ENCODE results near the gene PLXNA4. TPM values are rescaled to one million over a fixed set of nuclear protein-coding genes. Genes with fewer than 3 reads are reported as not detected.

The PLXNA4 gene
- total and polyA plus RNA-seq, 2 experiments from 2014 or later = 0.08 to 0.80 TPM

DNA sequence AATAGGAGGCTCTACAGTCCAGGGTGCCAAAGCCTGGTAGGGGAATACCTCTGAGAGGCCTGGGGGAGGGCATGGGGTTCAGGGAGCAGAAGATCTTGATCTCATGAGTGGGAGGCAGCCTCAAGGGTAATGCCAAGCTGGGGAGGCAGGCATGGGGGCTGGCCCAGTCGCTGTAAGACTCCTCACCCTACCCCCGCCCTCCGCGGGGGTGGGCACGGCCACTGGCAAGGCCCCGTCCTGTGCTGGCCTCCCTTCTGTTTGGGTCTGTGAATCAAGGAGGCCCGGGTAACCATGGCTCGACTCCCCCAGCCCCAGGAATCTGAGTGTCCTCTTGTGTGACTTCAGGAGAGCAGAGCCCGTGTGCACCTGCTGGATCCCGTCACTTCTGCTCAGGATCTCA lies 473.9 kb downstream of the PLXNA4 start:
- ATAC-seq (no peak), DNase-seq (ENCODE audit: low spot score) (no peak)
- H3K27me3 Mint-ChIP-seq (ENCODE audit: insufficient read depth, low read depth, poor library complexity) = peaks cover 3% of the 10 kb centered on the region
- no peak overlapping the region for H3K27ac Mint-ChIP-seq
- no peak overlapping the region for H3K4me3 Mint-ChIP-seq
- peaks cover 3% of the 10 kb centered on the region; the same call in 2 of the 3 replicates for H3K4me1 Mint-ChIP-seq
- H3F3A ChIP-seq (replicated peaks; ENCODE audit: low read depth) = no peaks in the 10 kb centered on the region
- no peaks in the 10 kb centered on the region for H3K79me2 ChIP-seq (replicated peaks; ENCODE audit: insufficient read depth)
- no peak overlapping the region for H3K4me2 ChIP-seq
- H3K27me3 ChIP-seq (ENCODE audit: insufficient read depth) = no peaks in the 10 kb centered on the region
- no peak overlapping the region for H3K27ac ChIP-seq (ENCODE audit: low read depth)
- no peaks in the 10 kb centered on the region for H3K9me3 Mint-ChIP-seq
- no peaks in the 10 kb centered on the region for H3K36me3 Mint-ChIP-seq (ENCODE audit: low read depth)
- no peaks in the 10 kb centered on the region for H3K4me1 ChIP-seq (ENCODE audit: insufficient read depth)
- H3K4me3 ChIP-seq = no peak overlapping the region
- no peaks in the 10 kb centered on the region for H3K36me3 ChIP-seq (ENCODE audit: insufficient read depth)
- peaks cover 7% of the 10 kb centered on the region; the same call in 1 of the 2 replicates for H3K9me2 ChIP-seq (ENCODE audit: insufficient read depth)
- no peak overlapping the region for H2AFZ ChIP-seq
- H4K20me1 ChIP-seq (replicated peaks; ENCODE audit: insufficient read depth) = no peaks in the 10 kb centered on the region
- TF ChIP-seq EZH2phosphoT487 (IDR thresholded peaks at IDR 0.05; ENCODE audit: unreplicated experiment) = no peak
- TF ChIP-seq, protein P1, sequence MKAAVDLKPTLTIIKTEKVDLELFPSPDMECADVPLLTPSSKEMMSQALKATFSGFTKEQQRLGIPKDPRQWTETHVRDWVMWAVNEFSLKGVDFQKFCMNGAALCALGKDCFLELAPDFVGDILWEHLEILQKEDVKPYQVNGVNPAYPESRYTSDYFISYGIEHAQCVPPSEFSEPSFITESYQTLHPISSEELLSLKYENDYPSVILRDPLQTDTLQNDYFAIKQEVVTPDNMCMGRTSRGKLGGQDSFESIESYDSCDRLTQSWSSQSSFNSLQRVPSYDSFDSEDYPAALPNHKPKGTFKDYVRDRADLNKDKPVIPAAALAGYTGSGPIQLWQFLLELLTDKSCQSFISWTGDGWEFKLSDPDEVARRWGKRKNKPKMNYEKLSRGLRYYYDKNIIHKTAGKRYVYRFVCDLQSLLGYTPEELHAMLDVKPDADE (IDR thresholded peaks at IDR 0.05) = no peak

DNA sequence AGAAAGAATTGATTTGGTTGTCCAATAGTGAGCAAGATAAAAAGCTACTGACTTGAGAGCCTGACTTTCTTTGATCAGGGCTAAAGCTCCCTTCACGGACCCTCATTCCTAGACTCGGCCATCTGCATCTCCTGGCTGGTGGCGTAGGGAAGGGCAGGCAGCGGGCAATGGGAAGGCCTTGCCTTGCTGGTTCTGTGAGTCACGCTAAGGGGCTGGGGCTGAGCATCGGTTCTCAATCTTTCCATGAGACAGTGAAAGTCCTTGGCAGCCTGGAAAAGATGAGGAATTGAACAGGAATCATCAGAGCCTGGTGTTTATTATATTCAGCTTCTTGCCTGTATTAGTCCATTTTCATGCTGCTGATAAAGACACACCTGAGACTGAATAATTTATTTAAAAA lies 475.3 kb downstream of the PLXNA4 start:
- TF ChIP-seq POLR2AphosphoS5 (IDR thresholded peaks at IDR 0.05; ENCODE audit: low read depth) (no peak), REST (IDR thresholded peaks at IDR 0.05; ENCODE audit: unreplicated experiment) (no peak), ZNF114 (CRISPR knock-in tag; IDR thresholded peaks at IDR 0.05) (no peak), NANOG (IDR thresholded peaks at IDR 0.05; ENCODE audit: borderline replicate concordance) (no peak), STAT1 (IDR thresholded peaks at IDR 0.05; ENCODE audit: unreplicated experiment) (no peak), ZNF331 (CRISPR knock-in tag; IDR thresholded peaks at IDR 0.05; ENCODE audit: low read depth) (no peak), EZH2phosphoT487 (IDR thresholded peaks at IDR 0.05; ENCODE audit: unreplicated experiment) (no peak), CTCF (conservative IDR thresholded peaks at IDR 0.05; ENCODE audit: low read depth in 2 of 2) (no peak), EZH2 (IDR thresholded peaks at IDR 0.05; ENCODE audit: low read depth, unreplicated experiment) (no peak), CREB1 (CRISPR knock-in tag; IDR thresholded peaks at IDR 0.05; ENCODE audit: low read depth) (no peak)
- TF ChIP-seq, protein P1 (IDR thresholded peaks at IDR 0.05) = no peak
- no peak overlapping the region for H3K4me3 Mint-ChIP-seq
- no peak for ATAC-seq
- H3K27me3 Mint-ChIP-seq (ENCODE audit: insufficient read depth, low read depth, poor library complexity) = peaks cover 3% of the 10 kb centered on the region
- no peaks in the 10 kb centered on the region for H3K9me3 Mint-ChIP-seq
- no peak for DNase-seq (ENCODE audit: low spot score)
- Histone ChIP-seq H3K27me3 (ENCODE audit: insufficient read depth) (no peaks in the 10 kb centered on the region), H3F3A (replicated peaks; ENCODE audit: low read depth) (no peaks in the 10 kb centered on the region), H3K4me2 (no peak overlapping the region), H3K9me2 (ENCODE audit: insufficient read depth) (peaks cover 9% of the 10 kb centered on the region; the same call in 1 of the 2 replicates), H4K20me1 (replicated peaks; ENCODE audit: insufficient read depth) (no peaks in the 10 kb centered on the region), H3K27ac (ENCODE audit: low read depth) (no peak overlapping the region), H2AFZ (no peak overlapping the region), H3K36me3 (ENCODE audit: insufficient read depth) (no peaks in the 10 kb centered on the region), H3K79me2 (replicated peaks; ENCODE audit: insufficient read depth) (no peaks in the 10 kb centered on the region), H3K4me3 (no peak overlapping the region), H3K4me1 (ENCODE audit: insufficient read depth) (no peaks in the 10 kb centered on the region)
- H3K4me1 Mint-ChIP-seq = peaks cover 3% of the 10 kb centered on the region; the same call in 1 of the 3 replicates
- H3K36me3 Mint-ChIP-seq (ENCODE audit: low read depth) = no peaks in the 10 kb centered on the region
- H3K27ac Mint-ChIP-seq = no peak overlapping the region

All from GM23338 (cell line).